Measurements from ENCODE around the gene AUTS2. TPM values are rescaled to one million over a fixed set of nuclear protein-coding genes. Genes with fewer than 3 reads are reported as not detected.
"Not testable (repeated sequence)": the region's sequence is repeated elsewhere in the genome, so short reads cannot be mapped to it uniquely, and the experiment has no call there.

The AUTS2 gene
- total and polyA plus RNA-seq, 7 experiments from 2014 or later, result 0.40 to 31.7 (median 4.2) TPM

- no peak for ATAC-seq
- Mint-ChIP-seq H3K27me3 (no peaks in the 10 kb centered on the region), H3K36me3 (no peaks in the 10 kb centered on the region), H3K4me1 (peaks cover 0 to under 1% (median 0%) of the 10 kb centered on the region in 7 donors), H3K9me3 (peaks cover 0 to 3% (median 0%) of the 10 kb centered on the region in 11 donors), H3K27ac (no peak overlapping the region), H3K4me3 (no peak overlapping the region)
- Histone ChIP-seq H3K9me3 (ENCODE audit: control insufficient read depth in 2 of 3, low read length in 3 of 3) (no peaks in the 10 kb centered on the region), H3K4me3 (ENCODE audit: low read length) (no peak overlapping the region), H3K4me1 (ENCODE audit: control insufficient read depth in 2 of 2, insufficient read depth in 2 of 2, low read length in 2 of 2) (no peaks in the 10 kb centered on the region), H3K36me3 (ENCODE audit: control insufficient read depth in 2 of 3, insufficient read depth in 3 of 3, low read length in 3 of 3) (no peaks in the 10 kb centered on the region), H3K27me3 (ENCODE audit: control insufficient read depth in 2 of 2, insufficient read depth in 2 of 2, low read length in 2 of 2) (no peaks in the 10 kb centered on the region), H3K27ac (ENCODE audit: low read depth, low read length) (no peak overlapping the region)
- DNase-seq, result no peak
- ChIA-PET POLR2A (no interaction called here), CTCF (interaction anchor here (0.7 kb wide), 1 partner anchor 415 kb away, joined by 3 read pairs; no protein-coding TSS in a partner anchor)
- intact Hi-C loops (cut with micrococcal nuclease), result no loop called here
Observed at GRCh38 chr7:69782917-69783684, 184.8 kb downstream of the AUTS2 start.

- H3K27me3 ChIP-seq (ENCODE audit: control insufficient read depth in 2 of 2, insufficient read depth in 2 of 2, low read length in 2 of 2); POLR2A ChIA-PET; H3K27ac ChIP-seq (ENCODE audit: low read depth, low read length); H3K4me3 ChIP-seq (ENCODE audit: low read length); H3K4me1 ChIP-seq (ENCODE audit: control insufficient read depth in 2 of 2, insufficient read depth in 2 of 2, low read length in 2 of 2); H3K36me3 Mint-ChIP-seq; H3K4me3 Mint-ChIP-seq; intact Hi-C loops (cut with micrococcal nuclease); CTCF ChIA-PET; H3K36me3 ChIP-seq (ENCODE audit: control insufficient read depth in 2 of 3, insufficient read depth in 3 of 3, low read length in 3 of 3); ATAC-seq; DNase-seq; H3K9me3 ChIP-seq (ENCODE audit: control insufficient read depth in 2 of 3, low read length in 3 of 3); H3K27ac Mint-ChIP-seq; H3K9me3 Mint-ChIP-seq; H3K27me3 Mint-ChIP-seq; H3K4me1 Mint-ChIP-seq: not testable (repeated sequence)
Observed at GRCh38 chr7:69786130-69786529, 187.9 kb downstream of the AUTS2 start.

GRCh38 chr7:69786730-69787395 is 188.6 kb downstream of the AUTS2 start:
- no peak for DNase-seq
- H3K36me3 Mint-ChIP-seq, result no peaks in the 10 kb centered on the region
- Histone ChIP-seq H3K36me3 (ENCODE audit: control insufficient read depth in 2 of 3, insufficient read depth in 3 of 3, low read length in 3 of 3) (no peaks in the 10 kb centered on the region), H3K27me3 (ENCODE audit: control insufficient read depth in 2 of 2, insufficient read depth in 2 of 2, low read length in 2 of 2) (no peaks in the 10 kb centered on the region), H3K9me3 (ENCODE audit: control insufficient read depth in 2 of 3, low read length in 3 of 3) (no peaks in the 10 kb centered on the region), H3K4me3 (ENCODE audit: low read length) (no peak overlapping the region), H3K4me1 (ENCODE audit: control insufficient read depth in 2 of 2, insufficient read depth in 2 of 2, low read length in 2 of 2) (no peaks in the 10 kb centered on the region), H3K27ac (ENCODE audit: low read depth, low read length) (no peak overlapping the region)
- POLR2A ChIA-PET, result no interaction called here
- peaks cover 0 to 5% (median 0%) of the 10 kb centered on the region in 7 donors for H3K4me1 Mint-ChIP-seq
- peaks cover 0 to 3% (median 0%) of the 10 kb centered on the region in 11 donors for H3K9me3 Mint-ChIP-seq
- no peak overlapping the region for H3K27ac Mint-ChIP-seq
- CTCF ChIA-PET, result no interaction called here
- intact Hi-C loops (cut with micrococcal nuclease), result no loop called here
- no peaks in the 10 kb centered on the region for H3K27me3 Mint-ChIP-seq
- ATAC-seq, result no peak
- H3K4me3 Mint-ChIP-seq, result no peak overlapping the region

GRCh38 chr7:69787736-69788431 is 189.6 kb downstream of the AUTS2 start:
- H3K27me3 ChIP-seq (ENCODE audit: control insufficient read depth in 2 of 2, insufficient read depth in 2 of 2, low read length in 2 of 2), result no peaks in the 10 kb centered on the region
- no peaks in the 10 kb centered on the region for H3K36me3 ChIP-seq (ENCODE audit: control insufficient read depth in 2 of 3, insufficient read depth in 3 of 3, low read length in 3 of 3)
- Mint-ChIP-seq H3K36me3 (no peaks in the 10 kb centered on the region), H3K9me3 (peaks cover 0 to 3% (median 0%) of the 10 kb centered on the region in 11 donors), H3K4me1 (peaks cover 0 to 5% (median 0%) of the 10 kb centered on the region in 7 donors), H3K4me3 (no peak overlapping the region), H3K27ac (no peak overlapping the region), H3K27me3 (no peaks in the 10 kb centered on the region)
- H3K4me3 ChIP-seq (ENCODE audit: low read length), result no peak overlapping the region
- H3K9me3 ChIP-seq (ENCODE audit: control insufficient read depth in 2 of 3, low read length in 3 of 3), result no peaks in the 10 kb centered on the region
- ATAC-seq, result no peak
- CTCF ChIA-PET, result no interaction called here
- POLR2A ChIA-PET, result no interaction called here
- no peak for DNase-seq
- intact Hi-C loops (cut with micrococcal nuclease), result no loop called here
- no peaks in the 10 kb centered on the region for H3K4me1 ChIP-seq (ENCODE audit: control insufficient read depth in 2 of 2, insufficient read depth in 2 of 2, low read length in 2 of 2)
- no peak overlapping the region for H3K27ac ChIP-seq (ENCODE audit: low read depth, low read length)

GRCh38 chr7:69789563-69789962 is 191.3 kb downstream of the AUTS2 start:
- Mint-ChIP-seq H3K4me3 (no peak overlapping the region), H3K36me3 (no peaks in the 10 kb centered on the region), H3K4me1 (peaks cover 0 to 8% (median 0%) of the 10 kb centered on the region in 7 donors), H3K27ac (no peak overlapping the region), H3K27me3 (no peaks in the 10 kb centered on the region), H3K9me3 (peaks cover 0 to 3% (median 0%) of the 10 kb centered on the region in 11 donors)
- intact Hi-C loops (cut with micrococcal nuclease), result no loop called here
- ChIA-PET POLR2A (no interaction called here), CTCF (no interaction called here)
- no peaks in the 10 kb centered on the region for H3K27me3 ChIP-seq (ENCODE audit: control insufficient read depth in 2 of 2, insufficient read depth in 2 of 2, low read length in 2 of 2)
- H3K27ac ChIP-seq (ENCODE audit: low read depth, low read length), result no peak overlapping the region
- H3K36me3 ChIP-seq (ENCODE audit: control insufficient read depth in 2 of 3, insufficient read depth in 3 of 3, low read length in 3 of 3), result no peaks in the 10 kb centered on the region
- no peak for DNase-seq
- ATAC-seq, result no peak
- H3K9me3 ChIP-seq (ENCODE audit: control insufficient read depth in 2 of 3, low read length in 3 of 3), result no peaks in the 10 kb centered on the region
- H3K4me1 ChIP-seq (ENCODE audit: control insufficient read depth in 2 of 2, insufficient read depth in 2 of 2, low read length in 2 of 2), result no peaks in the 10 kb centered on the region
- H3K4me3 ChIP-seq (ENCODE audit: low read length), result no peak overlapping the region

GRCh38 chr7:69790977-69791724 is 192.9 kb downstream of the AUTS2 start:
- H3K27me3 Mint-ChIP-seq, result no peaks in the 10 kb centered on the region
- CTCF ChIA-PET, result no interaction called here

More at GRCh38 chr7:69790977-69791724, 192.9 kb downstream of the AUTS2 start:
- Histone ChIP-seq H3K4me3 (ENCODE audit: low read length) (no peak overlapping the region), H3K9me3 (ENCODE audit: control insufficient read depth in 2 of 3, low read length in 3 of 3) (no peaks in the 10 kb centered on the region), H3K27ac (ENCODE audit: low read depth, low read length) (no peak overlapping the region), H3K36me3 (ENCODE audit: control insufficient read depth in 2 of 3, insufficient read depth in 3 of 3, low read length in 3 of 3) (no peaks in the 10 kb centered on the region), H3K27me3 (ENCODE audit: control insufficient read depth in 2 of 2, insufficient read depth in 2 of 2, low read length in 2 of 2) (no peaks in the 10 kb centered on the region), H3K4me1 (ENCODE audit: control insufficient read depth in 2 of 2, insufficient read depth in 2 of 2, low read length in 2 of 2) (no peaks in the 10 kb centered on the region)
- Mint-ChIP-seq H3K4me3 (no peak overlapping the region), H3K4me1 (peaks cover 0 to 8% (median 0%) of the 10 kb centered on the region in 7 donors), H3K36me3 (no peaks in the 10 kb centered on the region), H3K27ac (no peak overlapping the region), H3K9me3 (peaks cover 0 to 1% (median 0%) of the 10 kb centered on the region in 11 donors)
- DNase-seq (no peak), ATAC-seq (no peak)
- POLR2A ChIA-PET, result no interaction called here
- intact Hi-C loops (cut with micrococcal nuclease), result no loop called here

Measured in naive thymus-derived CD4-positive, alpha-beta T cell (primary cell).